GM18511 (cell line): Measurements from ENCODE around the gene OR4M2.
"Not testable (repeated sequence)": the region's sequence is repeated elsewhere in the genome, so short reads cannot be mapped to it uniquely, and the experiment has no call there.

Experiments used
- ATAC-seq: cut with Tn5 transposase; IDR thresholded peaks from one replicate; pipeline ENCODE4 v1.9.1; 2021; ENCODE audit warnings: mild to moderate bottlenecking, moderate library complexity; ENCODE audit not compliant: unreplicated experiment

Gene OR4M2, protein sequence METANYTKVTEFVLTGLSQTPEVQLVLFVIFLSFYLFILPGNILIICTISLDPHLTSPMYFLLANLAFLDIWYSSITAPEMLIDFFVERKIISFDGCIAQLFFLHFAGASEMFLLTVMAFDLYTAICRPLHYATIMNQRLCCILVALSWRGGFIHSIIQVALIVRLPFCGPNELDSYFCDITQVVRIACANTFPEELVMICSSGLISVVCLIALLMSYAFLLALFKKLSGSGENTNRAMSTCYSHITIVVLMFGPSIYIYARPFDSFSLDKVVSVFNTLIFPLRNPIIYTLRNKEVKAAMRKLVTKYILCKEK

GRCh38 chr15:22080227-22080626 lies at the start of gene OR4M2:
Gene OR4M2, plus strand, starts transcription at chr15:22080527. Its CDS starts 98 bp downstream, at chr15:22080625.
- not testable (repeated sequence) for ATAC-seq

- ATAC-seq, result not testable (repeated sequence)
Measured at GRCh38 chr15:22069267-22069666, 11.1 kb upstream of the OR4M2 start.

DNA sequence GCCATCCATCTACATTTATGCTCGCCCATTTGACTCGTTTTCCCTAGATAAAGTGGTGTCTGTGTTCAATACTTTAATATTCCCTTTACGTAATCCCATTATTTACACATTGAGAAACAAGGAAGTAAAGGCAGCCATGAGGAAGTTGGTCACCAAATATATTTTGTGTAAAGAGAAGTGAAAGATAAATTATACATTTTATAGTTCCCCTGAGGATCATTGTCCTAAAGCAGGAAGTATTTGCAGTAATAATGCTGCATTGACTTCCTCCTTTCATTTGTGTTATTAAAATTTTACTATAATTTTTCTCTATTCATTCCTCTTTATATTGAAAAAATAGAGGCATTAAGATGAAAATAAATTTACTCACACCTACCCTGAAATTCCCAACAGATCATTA lies 1.1 kb downstream of the OR4M2 start:
- ATAC-seq, result not testable (repeated sequence)

DNA sequence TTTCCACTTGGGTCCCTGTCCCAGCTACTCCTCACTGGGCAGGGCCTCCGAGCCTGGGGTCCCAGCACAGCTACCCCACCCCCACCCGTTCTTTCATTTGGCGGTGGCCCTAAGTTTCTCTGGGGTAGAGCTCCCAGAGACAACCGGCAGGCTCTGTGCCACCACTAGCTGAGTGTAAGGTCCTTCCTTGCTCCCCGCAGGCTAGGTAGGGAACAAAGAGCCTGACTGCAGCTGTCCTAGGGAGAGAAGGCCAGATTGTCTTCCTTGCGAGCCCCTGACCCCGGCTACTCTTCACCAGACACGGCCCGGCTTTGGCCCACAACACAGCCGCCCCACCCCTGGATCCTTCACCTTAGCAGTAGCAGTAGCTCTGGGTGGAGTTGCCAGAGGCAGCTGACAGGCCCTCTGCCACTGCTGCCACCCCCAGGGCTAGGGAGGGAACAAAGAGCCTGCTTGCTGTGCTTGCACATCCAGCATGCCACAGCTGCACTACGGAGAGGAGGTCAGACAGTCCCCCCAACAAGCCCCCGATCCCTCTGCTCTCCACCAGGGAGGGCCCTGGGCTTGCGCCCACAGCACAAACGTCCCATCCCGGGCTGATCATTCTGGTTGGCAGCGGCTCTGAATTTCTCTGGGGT lies 18.4 kb downstream of the OR4M2 start:
- peak; percentile 31 for ATAC-seq

- ATAC-seq, result peak; percentile 83
Measured at GRCh38 chr15:22099289-22099891, 19.1 kb downstream of the OR4M2 start.

GRCh38 chr15:22122033-22122432 lies 41.7 kb downstream of the OR4M2 start:
- ATAC-seq, result not testable (repeated sequence)
